Measurements from ENCODE around the gene CPN2. TPM values are rescaled to one million over a fixed set of nuclear protein-coding genes. Genes with fewer than 3 reads are reported as not detected.

CPN2 gene
- total and polyA plus RNA-seq, 2 donors (not counting 3 experiments of a cell fraction or from before 2014, with no cell fraction given), result not detected

DNA sequence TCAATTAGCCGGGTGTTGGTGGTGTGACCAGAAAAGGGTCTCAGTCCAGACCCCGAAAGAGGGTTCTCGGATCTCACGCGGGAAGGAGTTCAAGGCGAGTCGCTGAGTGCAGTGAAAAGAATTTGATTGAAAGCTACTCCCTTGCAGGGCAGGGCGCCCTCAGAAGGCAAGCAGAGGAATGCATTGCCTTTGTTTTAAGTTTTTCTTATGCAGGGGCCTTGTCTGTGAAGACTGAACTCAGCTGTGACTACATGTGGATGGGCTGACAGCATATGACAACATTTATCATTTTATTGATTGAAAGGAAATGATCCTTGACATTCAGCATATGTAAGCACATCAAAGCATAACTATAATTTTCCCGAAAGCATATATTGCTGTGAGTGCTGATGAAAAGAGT lies 11.8 kb downstream of the CPN2 start:
- Histone ChIP-seq H2AFZ (ENCODE audit: low read depth, low read length) (no peak overlapping the region), H3K79me2 (ENCODE audit: control insufficient read depth, insufficient read depth, low read length) (no peaks in the 10 kb centered on the region), H3K4me3 (replicated peaks in 1 of 3; ENCODE audit: insufficient read depth in 1 of 3, low read depth in 1 of 3, low read length in 3 of 3) (no peak overlapping the region), H3K27ac (ENCODE audit: insufficient read depth, low read depth, low read length) (no peak overlapping the region), H3K4me1 (ENCODE audit: control insufficient read depth, extremely low read depth, insufficient read depth, low read length) (no peaks in the 10 kb centered on the region), H4K20me1 (replicated peaks; ENCODE audit: control insufficient read depth, extremely low read depth, insufficient read depth, low read length) (no peaks in the 10 kb centered on the region), H3K36me3 (ENCODE audit: control insufficient read depth in 2 of 2, extremely low read depth in 1 of 2, insufficient read depth in 2 of 2, low read length in 2 of 2) (no peaks in the 10 kb centered on the region), H3K9me3 (replicated peaks; ENCODE audit: control insufficient read depth, insufficient read depth, low read length) (no peaks in the 10 kb centered on the region), H3K4me2 (ENCODE audit: insufficient read depth, low read length) (no peak overlapping the region), H3K9ac (replicated peaks; ENCODE audit: extremely low read depth, insufficient read depth, low read length) (no peak overlapping the region), H3K9me1 (replicated peaks; ENCODE audit: control insufficient read depth, extremely low read depth, insufficient read depth, low read length) (no peaks in the 10 kb centered on the region), H3K27me3 (ENCODE audit: control insufficient read depth in 2 of 2, insufficient read depth in 2 of 2, low read length in 2 of 2) (peaks cover 0 to 6% of the 10 kb centered on the region in 2 experiments)
- DNase-seq (ENCODE audit: low read depth, low spot score) (no peak), FAIRE-seq (no peak)
- ChIA-PET CTCF (interaction anchor here (0.7 to 2.3 kb wide), 4 partner anchors 56 to 559 kb away, joined by 3 to 9 read pairs (median 6); partner anchors contain the start of gene GP5), POLR2A (no interaction called here)
- TF ChIP-seq MYC (IDR thresholded peaks at IDR 0.05; ENCODE audit: low read depth, low read length) (no peak), JUN (IDR thresholded peaks at IDR 0.05; ENCODE audit: borderline replicate concordance, insufficient read depth, insufficient read length, low read depth) (no peak), POLR2A (IDR thresholded peaks at IDR 0.05; ENCODE audit: low read depth, low read length) (no peak)
- TF ChIP-seq, protein P1, sequence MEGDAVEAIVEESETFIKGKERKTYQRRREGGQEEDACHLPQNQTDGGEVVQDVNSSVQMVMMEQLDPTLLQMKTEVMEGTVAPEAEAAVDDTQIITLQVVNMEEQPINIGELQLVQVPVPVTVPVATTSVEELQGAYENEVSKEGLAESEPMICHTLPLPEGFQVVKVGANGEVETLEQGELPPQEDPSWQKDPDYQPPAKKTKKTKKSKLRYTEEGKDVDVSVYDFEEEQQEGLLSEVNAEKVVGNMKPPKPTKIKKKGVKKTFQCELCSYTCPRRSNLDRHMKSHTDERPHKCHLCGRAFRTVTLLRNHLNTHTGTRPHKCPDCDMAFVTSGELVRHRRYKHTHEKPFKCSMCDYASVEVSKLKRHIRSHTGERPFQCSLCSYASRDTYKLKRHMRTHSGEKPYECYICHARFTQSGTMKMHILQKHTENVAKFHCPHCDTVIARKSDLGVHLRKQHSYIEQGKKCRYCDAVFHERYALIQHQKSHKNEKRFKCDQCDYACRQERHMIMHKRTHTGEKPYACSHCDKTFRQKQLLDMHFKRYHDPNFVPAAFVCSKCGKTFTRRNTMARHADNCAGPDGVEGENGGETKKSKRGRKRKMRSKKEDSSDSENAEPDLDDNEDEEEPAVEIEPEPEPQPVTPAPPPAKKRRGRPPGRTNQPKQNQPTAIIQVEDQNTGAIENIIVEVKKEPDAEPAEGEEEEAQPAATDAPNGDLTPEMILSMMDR (IDR thresholded peaks at IDR 0.05; ENCODE audit: extremely low read depth in 1 of 2, insufficient read depth in 1 of 2, low read depth in 1 of 2, low read length in 2 of 2), result no peak
- TF ChIP-seq, protein P2, sequence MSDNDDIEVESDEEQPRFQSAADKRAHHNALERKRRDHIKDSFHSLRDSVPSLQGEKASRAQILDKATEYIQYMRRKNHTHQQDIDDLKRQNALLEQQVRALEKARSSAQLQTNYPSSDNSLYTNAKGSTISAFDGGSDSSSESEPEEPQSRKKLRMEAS (IDR thresholded peaks at IDR 0.05; ENCODE audit: insufficient read depth, insufficient read length), result no peak
- dilution Hi-C loops (cut with MboI; ENCODE audit: extremely low pct_ligation_motif_present, low sequenced_read_pairs), result no loop called here
- BruUV-seq (replicated peaks), result no TSS peak
- intact Hi-C loops (cut with micrococcal nuclease), result no loop called here

Data from endothelial cell of umbilical vein (primary cell).